Measurements from ENCODE around the gene OMP.
A peak's percentile ranks its signal among the peaks of the same experiment; 100 is the strongest.

Gene OMP

GRCh38 chr11:77081381-77081851, 21.2 kb upstream of the OMP start:
- Histone ChIP-seq H3K9me3 (ENCODE audit: control insufficient read depth in 1 of 2, low read length in 2 of 2) (no peaks in the 10 kb centered on the region), H3K27me3 (ENCODE audit: low read depth, low read length) (no peaks in the 10 kb centered on the region), H3K4me1 (ENCODE audit: control insufficient read depth in 1 of 2, insufficient read depth in 2 of 2, low read length in 2 of 2) (peaks cover 13 to 16% of the 10 kb centered on the region in 2 donors)

GRCh38 chr11:77081976-77082836, 20.4 kb upstream of the OMP start:
- H3K36me3 ChIP-seq (ENCODE audit: control insufficient read depth in 1 of 2, insufficient read depth in 2 of 2, low read length in 2 of 2): no peaks in the 10 kb centered on the region
- peak overlapping the region; percentile 67 for H3K27ac ChIP-seq (ENCODE audit: low read length)
- no peaks in the 10 kb centered on the region for H3K27me3 ChIP-seq (ENCODE audit: low read depth, low read length)
- H3K9me3 ChIP-seq (ENCODE audit: control insufficient read depth in 1 of 2, low read length in 2 of 2): no peaks in the 10 kb centered on the region
- peaks cover 13 to 16% of the 10 kb centered on the region in 2 donors for H3K4me1 ChIP-seq (ENCODE audit: control insufficient read depth in 1 of 2, insufficient read depth in 2 of 2, low read length in 2 of 2)
- H3K4me3 ChIP-seq (ENCODE audit: low read depth in 1 of 2, low read length in 2 of 2): peak overlapping the region in 1 of 2 donors; percentile 29

More at GRCh38 chr11:77081381-77081851, 21.2 kb upstream of the OMP start:
- Histone ChIP-seq H3K27ac (ENCODE audit: low read length) (no peak overlapping the region), H3K4me3 (ENCODE audit: low read depth in 1 of 2, low read length in 2 of 2) (no peak overlapping the region), H3K36me3 (ENCODE audit: control insufficient read depth in 1 of 2, insufficient read depth in 2 of 2, low read length in 2 of 2) (no peaks in the 10 kb centered on the region)

GRCh38 chr11:77082838-77083565, 19.6 kb upstream of the OMP start:
- Histone ChIP-seq H3K27ac (ENCODE audit: low read length) (peak overlapping the region; percentile 67), H3K9me3 (ENCODE audit: control insufficient read depth in 1 of 2, low read length in 2 of 2) (no peaks in the 10 kb centered on the region), H3K27me3 (ENCODE audit: low read depth, low read length) (no peaks in the 10 kb centered on the region), H3K4me1 (ENCODE audit: control insufficient read depth in 1 of 2, insufficient read depth in 2 of 2, low read length in 2 of 2) (peaks cover 13 to 16% of the 10 kb centered on the region in 2 donors), H3K36me3 (ENCODE audit: control insufficient read depth in 1 of 2, insufficient read depth in 2 of 2, low read length in 2 of 2) (no peaks in the 10 kb centered on the region), H3K4me3 (ENCODE audit: low read depth in 1 of 2, low read length in 2 of 2) (peak overlapping the region in 1 of 2 donors; percentile 29)

DNA sequence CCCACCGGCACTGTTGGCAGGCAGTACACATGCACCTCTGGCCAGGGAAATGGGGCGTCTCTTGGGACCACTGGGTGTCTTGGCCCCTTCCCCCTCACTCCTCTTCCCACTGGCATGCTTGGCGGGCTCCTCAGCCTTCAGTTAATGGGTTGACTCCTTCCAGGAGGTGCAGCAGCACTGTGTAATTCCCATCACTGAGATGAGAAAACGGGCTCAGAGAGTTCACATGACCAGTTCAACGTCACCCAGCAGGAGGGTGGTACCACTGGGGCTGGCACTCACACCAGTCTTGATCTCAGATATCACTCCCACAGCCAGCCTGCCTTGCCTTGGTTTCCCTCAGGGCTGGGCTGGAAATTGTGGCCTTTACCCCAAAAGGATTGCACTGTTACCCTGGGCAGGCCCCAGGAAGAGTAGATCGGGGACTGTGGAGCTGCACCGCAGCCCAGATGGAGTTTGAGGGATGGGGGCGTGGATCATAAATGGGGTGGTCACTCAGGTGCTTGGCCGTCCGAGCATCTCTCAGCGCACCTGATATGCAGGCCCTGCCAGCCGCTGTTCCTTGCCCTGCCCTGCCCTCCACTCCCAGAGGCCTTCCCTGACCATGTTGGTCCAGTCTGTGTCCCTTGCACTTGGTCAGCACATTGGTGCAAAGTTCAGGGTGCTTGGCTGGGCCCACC, 18.9 kb upstream of the OMP start:
- Histone ChIP-seq H3K36me3 (ENCODE audit: control insufficient read depth in 1 of 2, insufficient read depth in 2 of 2, low read length in 2 of 2) (no peaks in the 10 kb centered on the region), H3K27me3 (ENCODE audit: low read depth, low read length) (no peaks in the 10 kb centered on the region), H3K4me3 (ENCODE audit: low read depth in 1 of 2, low read length in 2 of 2) (no peak overlapping the region), H3K9me3 (ENCODE audit: control insufficient read depth in 1 of 2, low read length in 2 of 2) (no peaks in the 10 kb centered on the region), H3K4me1 (ENCODE audit: control insufficient read depth in 1 of 2, insufficient read depth in 2 of 2, low read length in 2 of 2) (peaks cover 13 to 17% of the 10 kb centered on the region in 2 donors), H3K27ac (ENCODE audit: low read length) (peak overlapping the region; percentile 67)

DNA sequence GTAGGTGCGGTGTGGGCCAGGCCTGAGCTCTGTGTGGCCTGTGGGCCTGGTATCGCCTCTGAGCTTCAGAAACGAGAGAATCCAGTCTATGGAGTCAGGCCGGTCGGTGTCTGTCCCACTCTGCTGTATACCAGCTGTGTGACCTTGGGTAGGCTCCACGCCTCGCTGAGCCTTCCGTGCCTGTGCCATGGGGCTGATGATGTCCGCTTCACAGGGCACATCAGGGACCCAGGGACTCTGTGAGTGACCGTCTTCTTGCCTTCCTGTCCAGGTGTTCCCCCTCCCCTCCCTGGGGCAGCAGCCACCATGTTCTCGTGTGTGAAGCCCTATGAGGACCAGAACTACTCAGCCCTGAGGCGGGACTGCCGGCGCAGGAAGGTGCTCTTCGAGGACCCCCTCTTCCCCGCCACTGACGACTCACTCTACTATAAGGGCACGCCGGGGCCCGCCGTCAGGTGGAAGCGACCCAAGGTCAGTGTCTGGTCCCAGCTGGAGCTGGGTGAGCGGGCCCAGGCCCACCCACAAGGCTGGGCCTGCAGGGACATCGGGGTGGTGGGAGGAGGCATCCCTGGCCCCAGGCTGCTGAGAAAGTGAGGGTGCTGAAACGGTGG, 18.0 kb upstream of the OMP start:
- Histone ChIP-seq H3K27me3 (ENCODE audit: low read depth, low read length) (no peaks in the 10 kb centered on the region), H3K36me3 (ENCODE audit: control insufficient read depth in 1 of 2, insufficient read depth in 2 of 2, low read length in 2 of 2) (no peaks in the 10 kb centered on the region), H3K9me3 (ENCODE audit: control insufficient read depth in 1 of 2, low read length in 2 of 2) (no peaks in the 10 kb centered on the region), H3K4me1 (ENCODE audit: control insufficient read depth in 1 of 2, insufficient read depth in 2 of 2, low read length in 2 of 2) (peaks cover 13 to 22% of the 10 kb centered on the region in 2 donors), H3K4me3 (ENCODE audit: low read depth in 1 of 2, low read length in 2 of 2) (no peak overlapping the region), H3K27ac (ENCODE audit: low read length) (peak overlapping the region; percentile 23)

DNA sequence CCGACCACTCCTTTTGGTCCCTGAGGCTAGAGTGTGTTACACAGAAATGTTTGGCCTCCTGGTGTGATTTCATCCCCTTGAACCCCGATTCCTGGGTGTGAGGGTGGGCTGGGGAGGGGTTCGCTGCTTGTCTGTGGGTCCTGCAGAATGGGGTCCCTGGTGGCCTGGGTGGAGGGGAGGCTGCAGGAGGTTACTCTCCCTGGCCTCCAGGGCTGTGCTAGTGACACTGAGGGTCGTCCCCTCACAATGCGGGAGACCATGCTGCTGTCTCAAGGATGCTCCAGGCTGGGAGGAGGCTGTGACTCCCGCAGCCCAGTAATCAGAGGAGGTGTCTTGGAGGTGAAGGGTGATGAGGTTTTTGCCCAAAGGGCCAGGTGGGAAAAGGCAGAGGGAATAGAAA, 17.0 kb upstream of the OMP start:
- Histone ChIP-seq H3K36me3 (ENCODE audit: control insufficient read depth in 1 of 2, insufficient read depth in 2 of 2, low read length in 2 of 2) (no peaks in the 10 kb centered on the region), H3K27ac (ENCODE audit: low read length) (peak overlapping the region; percentile 84), H3K9me3 (ENCODE audit: control insufficient read depth in 1 of 2, low read length in 2 of 2) (no peaks in the 10 kb centered on the region), H3K27me3 (ENCODE audit: low read depth, low read length) (no peaks in the 10 kb centered on the region), H3K4me1 (ENCODE audit: control insufficient read depth in 1 of 2, insufficient read depth in 2 of 2, low read length in 2 of 2) (peaks cover 13 to 23% of the 10 kb centered on the region in 2 donors), H3K4me3 (ENCODE audit: low read depth in 1 of 2, low read length in 2 of 2) (no peak overlapping the region)

- no peak overlapping the region for H3K4me3 ChIP-seq (ENCODE audit: low read depth in 1 of 2, low read length in 2 of 2)
- peak overlapping the region; percentile 84 for H3K27ac ChIP-seq (ENCODE audit: low read length)
- no peaks in the 10 kb centered on the region for H3K27me3 ChIP-seq (ENCODE audit: low read depth, low read length)
- no peaks in the 10 kb centered on the region for H3K9me3 ChIP-seq (ENCODE audit: control insufficient read depth in 1 of 2, low read length in 2 of 2)
- H3K36me3 ChIP-seq (ENCODE audit: control insufficient read depth in 1 of 2, insufficient read depth in 2 of 2, low read length in 2 of 2): no peaks in the 10 kb centered on the region
- H3K4me1 ChIP-seq (ENCODE audit: control insufficient read depth in 1 of 2, insufficient read depth in 2 of 2, low read length in 2 of 2): peaks cover 13 to 28% of the 10 kb centered on the region in 2 donors
Observed at GRCh38 chr11:77086521-77087472, 15.8 kb upstream of the OMP start.

GRCh38 chr11:77087723-77088225, 14.9 kb upstream of the OMP start:
- H3K4me1 ChIP-seq (ENCODE audit: control insufficient read depth in 1 of 2, insufficient read depth in 2 of 2, low read length in 2 of 2): peaks cover 6 to 19% of the 10 kb centered on the region in 2 donors
- no peaks in the 10 kb centered on the region for H3K9me3 ChIP-seq (ENCODE audit: control insufficient read depth in 1 of 2, low read length in 2 of 2)
- peak overlapping the region; percentile 84 for H3K27ac ChIP-seq (ENCODE audit: low read length)
- no peaks in the 10 kb centered on the region for H3K27me3 ChIP-seq (ENCODE audit: low read depth, low read length)
- no peaks in the 10 kb centered on the region for H3K36me3 ChIP-seq (ENCODE audit: control insufficient read depth in 1 of 2, insufficient read depth in 2 of 2, low read length in 2 of 2)
- no peak overlapping the region for H3K4me3 ChIP-seq (ENCODE audit: low read depth in 1 of 2, low read length in 2 of 2)

GRCh38 chr11:77088236-77089003, 14.2 kb upstream of the OMP start:
- H3K4me1 ChIP-seq (ENCODE audit: control insufficient read depth in 1 of 2, insufficient read depth in 2 of 2, low read length in 2 of 2): peaks cover 3 to 13% of the 10 kb centered on the region in 2 donors
- H3K27me3 ChIP-seq (ENCODE audit: low read depth, low read length): no peaks in the 10 kb centered on the region
- peak overlapping the region; percentile 84 for H3K27ac ChIP-seq (ENCODE audit: low read length)
- no peak overlapping the region for H3K4me3 ChIP-seq (ENCODE audit: low read depth in 1 of 2, low read length in 2 of 2)
- no peaks in the 10 kb centered on the region for H3K9me3 ChIP-seq (ENCODE audit: control insufficient read depth in 1 of 2, low read length in 2 of 2)
- H3K36me3 ChIP-seq (ENCODE audit: control insufficient read depth in 1 of 2, insufficient read depth in 2 of 2, low read length in 2 of 2): no peaks in the 10 kb centered on the region
